ENCODE data around the gene POLR1B. TPM values are rescaled to one million over a fixed set of nuclear protein-coding genes. Genes with fewer than 3 reads are reported as not detected.
A peak's percentile ranks its signal among the peaks of the same experiment; 100 is the strongest.
"Not testable (repeated sequence)": the region's sequence is repeated elsewhere in the genome, so short reads cannot be mapped to it uniquely, and the experiment has no call there.

Gene POLR1B
- polyA plus RNA-seq, 10 donors = 10.9 to 19.6 (median 13.9) TPM

GRCh38 chr2:112536665-112537064, 5.6 kb upstream of the POLR1B start:
- not testable (repeated sequence) for DNase-seq

DNA sequence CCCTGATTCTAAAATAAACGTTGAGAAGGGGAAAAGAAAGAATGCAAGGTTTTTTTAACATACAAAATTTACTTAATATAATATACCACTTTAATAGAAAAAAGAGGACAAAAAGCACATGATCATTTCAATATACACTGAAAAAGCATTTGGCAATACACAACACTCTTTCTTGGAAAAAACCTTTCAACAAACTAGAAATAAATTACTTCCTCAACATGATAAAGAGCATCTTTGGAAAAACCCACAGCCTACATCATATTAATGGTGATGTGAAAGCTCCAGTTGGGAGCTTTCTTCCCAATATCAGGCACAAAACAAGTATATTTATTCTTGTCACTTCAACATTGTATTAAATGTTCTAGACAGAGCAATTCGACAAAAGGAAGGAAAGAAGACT, 3.0 kb upstream of the POLR1B start:
- DNase-seq = no peak

DNA sequence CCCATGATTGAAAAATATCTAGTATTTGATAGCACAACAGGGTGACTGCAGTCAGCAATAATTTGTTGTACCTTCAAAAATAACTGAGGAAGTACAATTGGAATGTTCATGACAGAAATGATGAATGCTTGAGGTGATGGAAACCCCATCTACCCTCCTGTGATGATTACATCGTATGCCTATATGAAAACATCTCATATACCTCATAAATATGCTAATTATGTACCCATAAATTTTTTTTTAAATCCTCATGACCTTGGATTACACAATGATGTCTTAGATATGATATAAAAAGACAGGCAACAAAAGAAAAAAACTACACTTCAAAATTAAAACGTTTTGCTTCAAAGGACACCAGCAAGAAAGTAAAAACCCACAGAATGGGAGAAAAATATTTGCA, 1.4 kb upstream of the POLR1B start:
- no peak for DNase-seq

DNA sequence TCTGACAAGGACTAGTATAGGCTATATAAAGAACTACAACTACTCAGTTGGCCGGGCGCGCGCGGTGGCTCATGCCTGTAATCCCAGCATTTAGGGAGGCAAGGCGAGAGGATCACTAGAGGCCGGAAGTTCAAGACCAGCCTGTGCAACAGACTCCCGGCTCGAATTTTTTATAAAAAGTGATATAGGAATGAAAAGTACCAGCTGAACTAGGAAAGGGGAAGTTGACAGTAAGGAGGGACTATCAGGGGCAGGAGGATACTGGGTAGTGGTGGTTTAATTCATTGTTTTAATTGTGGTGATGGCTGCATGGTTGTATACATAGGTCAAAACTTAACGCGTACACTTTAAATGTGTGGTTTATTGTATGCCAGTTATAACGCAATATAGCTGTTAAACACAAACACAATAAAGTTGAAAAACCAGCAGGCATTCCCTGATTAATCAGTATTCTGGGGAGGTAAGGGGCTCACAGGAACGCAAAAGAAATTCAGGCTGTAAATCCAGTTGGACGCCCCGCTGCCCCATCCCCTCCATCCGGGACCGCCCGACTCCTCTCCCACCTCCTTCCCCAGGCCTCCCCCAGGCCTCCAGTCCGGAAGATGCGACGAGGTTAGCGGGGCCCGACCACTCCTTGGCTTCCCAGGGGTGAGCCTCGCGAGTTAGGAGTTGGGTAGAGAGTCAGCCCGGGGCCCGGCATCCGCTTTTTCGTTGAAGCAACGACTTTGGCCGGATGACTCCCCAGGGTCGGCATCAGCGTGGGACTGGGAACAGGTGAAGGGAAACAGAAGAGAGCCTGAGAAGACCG, 746 bp upstream of the POLR1B start:
- DNase-seq = peak in 1 of 3 donors; percentile 2

- DNase-seq = no peak
Observed at GRCh38 chr2:112542984-112543661, 858 bp downstream of the POLR1B start.

- peak in 1 of 3 donors; percentile 1 for DNase-seq
Observed at GRCh38 chr2:112547333-112547732, 5.1 kb downstream of the POLR1B start.

DNA sequence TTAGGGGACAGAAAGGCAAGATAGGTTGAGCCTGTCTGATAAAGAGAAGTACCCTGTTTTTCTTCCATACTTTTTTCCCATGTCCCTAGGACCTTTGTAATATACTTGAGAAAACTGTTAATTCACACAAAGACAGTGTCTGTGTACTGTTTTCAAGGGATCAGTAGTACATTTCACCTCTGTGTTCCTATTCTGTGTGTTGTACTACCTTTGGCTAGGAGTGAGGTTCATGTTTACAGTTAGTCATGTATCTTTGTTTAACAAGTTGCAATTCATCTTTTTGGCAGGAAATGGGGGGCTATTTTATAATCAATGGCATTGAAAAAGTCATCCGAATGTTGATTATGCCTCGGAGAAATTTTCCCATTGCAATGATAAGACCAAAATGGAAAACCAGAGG, 6.7 kb downstream of the POLR1B start:
- DNase-seq = no peak

DNA sequence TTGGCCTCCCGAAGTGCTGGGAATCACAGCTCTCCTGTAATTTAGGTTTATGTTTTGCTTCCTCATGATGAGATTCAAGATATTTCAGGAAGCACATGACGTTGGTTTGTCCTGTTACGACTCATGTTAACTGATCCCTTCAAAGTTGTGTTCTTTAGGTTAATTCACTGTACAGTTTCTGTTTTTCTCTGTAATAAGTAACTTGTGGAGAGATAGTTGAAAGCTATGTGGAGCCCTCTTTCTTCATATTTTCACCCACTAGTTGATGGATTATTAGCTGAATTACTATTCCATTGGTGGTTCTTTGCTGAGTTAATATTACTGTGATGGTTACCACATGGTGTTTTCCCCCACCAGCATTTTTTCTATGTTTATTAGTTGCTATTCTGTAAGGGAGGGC, 23.8 kb downstream of the POLR1B start:
- DNase-seq = no peak

GRCh38 chr2:112566508-112566907, 24.2 kb downstream of the POLR1B start:
- DNase-seq = not testable (repeated sequence)

DNA sequence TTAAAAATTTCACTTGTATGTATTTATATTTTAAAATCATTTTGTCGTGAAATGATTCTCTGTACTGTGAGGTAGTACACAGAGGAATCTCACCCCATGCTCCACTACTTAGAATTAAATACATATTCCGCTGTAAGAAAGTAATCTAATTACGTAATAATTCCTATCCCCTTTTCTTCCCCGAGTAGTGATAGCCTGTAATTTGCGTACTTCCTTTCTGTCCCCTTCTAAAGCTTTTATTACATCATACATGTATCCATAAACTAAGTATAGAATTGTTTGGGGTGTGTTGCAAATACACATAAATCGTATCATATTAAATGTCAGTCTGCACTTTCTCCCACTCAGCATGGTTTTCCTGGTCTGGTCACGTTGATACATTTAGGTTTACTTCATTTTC, 29.7 kb downstream of the POLR1B start:
- no peak for DNase-seq

DNA sequence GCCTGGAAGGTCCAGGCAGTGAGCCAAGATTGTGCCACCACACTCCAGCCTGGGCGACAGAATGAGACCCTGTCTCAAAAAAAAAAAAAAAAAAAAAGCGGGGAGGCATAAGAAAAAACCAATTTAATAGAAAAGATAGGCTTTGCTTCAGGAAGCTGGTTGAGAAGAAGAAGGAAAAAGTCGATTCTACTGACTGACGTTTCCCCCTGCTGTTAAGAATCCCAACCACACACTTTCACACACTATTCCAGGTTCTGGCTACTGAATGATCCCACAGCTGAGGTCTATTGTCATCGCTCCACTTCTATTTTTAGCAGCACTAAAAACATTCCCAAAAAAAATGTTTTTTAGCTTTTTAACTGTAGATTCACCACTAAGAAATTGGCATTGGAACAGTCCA, 35.5 kb downstream of the POLR1B start:
- DNase-seq = peak in 1 of 3 donors; percentile 42

- DNase-seq = peak in 2 of 3 donors; percentile 34 to 60
Observed at GRCh38 chr2:112579241-112579640, 37.0 kb downstream of the POLR1B start.

- no peak for DNase-seq
Observed at GRCh38 chr2:112580084-112580483, 37.8 kb downstream of the POLR1B start.

GRCh38 chr2:112582314-112582746, 40.1 kb downstream of the POLR1B start:
- peak; percentile 56 to 79 (median 58) for DNase-seq

DNA sequence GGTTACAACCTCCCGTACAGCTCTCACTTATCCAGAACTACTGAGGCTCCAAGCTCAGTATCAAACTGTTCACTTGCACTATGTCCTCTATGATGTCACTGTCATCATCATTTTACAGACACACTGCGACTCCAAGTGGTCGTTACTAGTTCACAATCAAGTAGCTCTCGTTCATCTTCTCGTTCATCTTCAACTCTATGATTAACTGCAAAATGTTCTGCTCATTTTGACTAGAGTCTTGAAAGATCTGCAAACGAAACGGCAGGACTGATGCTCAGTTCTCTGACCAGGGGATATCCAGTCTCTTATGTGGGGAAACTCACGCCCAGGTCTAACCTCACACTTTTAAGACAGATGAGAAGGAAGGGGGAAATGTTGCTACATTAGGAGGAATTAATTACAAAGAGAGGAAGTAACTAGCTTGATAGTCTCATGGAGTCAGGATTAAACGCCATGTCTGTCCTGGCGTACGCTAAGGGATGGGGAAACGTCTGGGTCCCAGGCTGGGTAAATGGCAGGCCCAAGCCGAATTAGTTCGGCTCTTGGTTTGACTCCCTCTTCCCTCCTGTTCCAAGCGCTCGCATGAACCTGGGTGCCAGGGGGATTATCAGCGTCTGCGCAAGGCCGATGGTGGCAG, 41.4 kb downstream of the POLR1B start:
- DNase-seq = peak in 1 of 3 donors; percentile 26

- peak; percentile 94 to 98 (median 96) for DNase-seq
Observed at GRCh38 chr2:112584134-112584890, 42.0 kb downstream of the POLR1B start, which contains the start of gene CHCHD5. Gene CHCHD5 (plus strand): TSS chr2:112584609. CDS start chr2:112584648, 39 bp downstream.

DNA sequence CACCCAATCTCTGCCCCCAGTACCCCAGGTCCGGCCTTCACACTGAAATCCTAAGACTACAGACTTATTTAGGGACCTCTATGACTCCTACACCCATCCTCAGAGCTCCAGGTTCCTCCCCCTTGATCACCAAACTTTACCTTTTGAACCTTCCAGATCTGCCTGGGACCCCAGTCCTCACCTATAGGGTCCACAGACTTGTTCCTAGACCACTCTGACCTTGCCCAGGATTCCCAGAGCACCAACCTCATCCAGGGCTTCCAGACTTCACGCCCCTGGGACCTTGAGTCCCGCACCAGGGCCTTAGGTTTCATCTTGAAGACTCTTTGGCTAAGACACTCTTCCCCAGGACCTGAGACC, 42.6 kb downstream of the POLR1B start:
- no peak for DNase-seq

GRCh38 chr2:112585400-112585799, 43.1 kb downstream of the POLR1B start:
- DNase-seq = no peak

GRCh38 chr2:112585873-112586464, 43.7 kb downstream of the POLR1B start:
- DNase-seq = no peak

DNA sequence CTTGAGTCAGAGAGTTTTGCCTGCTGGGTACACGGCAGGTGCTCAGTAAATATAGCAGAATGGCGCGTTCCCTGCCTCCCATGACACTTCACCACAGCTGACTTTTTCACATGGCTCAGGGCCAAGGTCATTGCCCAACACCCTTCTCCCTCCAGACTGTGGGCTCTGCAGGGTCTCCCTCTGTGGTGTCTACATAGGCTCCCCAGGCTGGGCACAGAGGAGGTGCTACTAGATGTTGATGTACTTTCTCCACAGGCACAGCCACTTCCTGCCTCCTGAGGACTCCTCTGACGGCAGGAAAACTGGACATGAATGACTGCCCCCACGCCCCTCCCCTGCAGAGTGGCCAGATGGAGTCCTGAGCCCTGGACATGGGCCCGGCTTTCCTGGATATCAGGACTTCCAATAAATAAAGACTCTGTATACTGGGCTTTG, 46.4 kb downstream of the POLR1B start:
- peak; percentile 40 to 64 (median 49) for DNase-seq

DNA sequence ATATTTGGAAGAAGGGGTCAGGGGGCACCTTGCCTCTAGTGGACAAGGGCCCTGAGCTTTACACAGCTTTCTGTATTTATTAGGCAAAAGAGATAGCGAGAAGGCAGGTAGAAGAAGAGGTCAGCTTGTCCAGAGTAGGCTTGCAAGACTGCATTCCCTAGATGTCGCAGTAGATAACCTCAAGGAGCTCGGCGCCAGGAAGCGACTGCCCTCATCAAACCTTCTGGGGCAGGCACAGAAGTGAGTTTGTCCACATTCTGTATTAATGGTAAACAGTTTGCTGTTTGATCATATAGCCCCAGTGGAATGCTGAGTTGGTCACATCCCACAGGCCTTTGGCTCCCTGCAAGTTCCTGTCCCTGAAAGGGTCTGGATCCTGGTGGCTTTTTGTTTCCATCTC, 49.1 kb downstream of the POLR1B start:
- DNase-seq = no peak

Data from muscle of back (tissue), 11 donors.